Erythroblast (primary cell): ENCODE measurements around the gene SLC35D2.

Source experiments
- GATA1 ChIP-seq: IDR thresholded peaks from 2 replicates; pipeline ENCODE4 v1.6.1; 2011; ENCODE audit warnings: low read depth, mild to moderate bottlenecking, control low read depth, low read length, moderate library complexity
- POLR2A ChIP-seq: IDR thresholded peaks from 2 replicates; pipeline ENCODE4 v1.6.1; 2011; ENCODE audit warnings: mild to moderate bottlenecking, low read length

GRCh38 chr9:96381125-96381524 is 2.4 kb downstream of the SLC35D2 start:
- TF ChIP-seq POLR2A (no peak), GATA1 (no peak)
